ENCODE results near the gene RUNX1.

The RUNX1 gene

GRCh38 chr21:34921151-34921550, 128.0 kb downstream of the RUNX1 start:
- intact Hi-C loops (cut with DNase I) = no loop called here

GRCh38 chr21:34919406-34919805, 129.7 kb downstream of the RUNX1 start:
- intact Hi-C loops (cut with DNase I) = no loop called here
- DNase-seq = no peak

More at GRCh38 chr21:34921151-34921550, 128.0 kb downstream of the RUNX1 start:
- no peak for DNase-seq

GRCh38 chr21:34916446-34916845, 132.7 kb downstream of the RUNX1 start:
- no peak for DNase-seq
- intact Hi-C loops (cut with DNase I) = no loop called here

GRCh38 chr21:34915364-34915841, 133.7 kb downstream of the RUNX1 start:
- no peak for DNase-seq
- intact Hi-C loops (cut with DNase I) = no loop called here

- no peak for DNase-seq
- intact Hi-C loops (cut with DNase I) = no loop called here
Observed at GRCh38 chr21:34914239-34914638, 134.9 kb downstream of the RUNX1 start.

- no peak for DNase-seq
- intact Hi-C loops (cut with DNase I) = no loop called here
Observed at GRCh38 chr21:34913811-34914210, 135.3 kb downstream of the RUNX1 start.

- intact Hi-C loops (cut with DNase I) = no loop called here
- peak in 2 of 42 donors; percentile 11 to 20 for DNase-seq
Observed at GRCh38 chr21:34912022-34912945, 136.8 kb downstream of the RUNX1 start.

- DNase-seq = peak in 13 of 42 donors; percentile 11 to 46 (median 26)
- intact Hi-C loops (cut with DNase I) = no loop called here
Observed at GRCh38 chr21:34911360-34911759, 137.7 kb downstream of the RUNX1 start.

- intact Hi-C loops (cut with DNase I) = no loop called here
- DNase-seq = peak in 35 of 42 donors; percentile 17 to 78 (median 47)
Observed at GRCh38 chr21:34910396-34910795, 138.7 kb downstream of the RUNX1 start.

- intact Hi-C loops (cut with DNase I) = no loop called here
- DNase-seq = no peak
Observed at GRCh38 chr21:34909492-34910292, 139.4 kb downstream of the RUNX1 start.

- DNase-seq = peak in 10 of 42 donors; percentile 16 to 55 (median 30)
- intact Hi-C loops (cut with DNase I) = no loop called here
Observed at GRCh38 chr21:34908419-34909055, 140.6 kb downstream of the RUNX1 start.

GRCh38 chr21:34907461-34908418, 141.4 kb downstream of the RUNX1 start:
- intact Hi-C loops (cut with DNase I) = no loop called here

GRCh38 chr21:34906401-34906800, 142.7 kb downstream of the RUNX1 start:
- DNase-seq = no peak
- intact Hi-C loops (cut with DNase I) = no loop called here

More at GRCh38 chr21:34907461-34908418, 141.4 kb downstream of the RUNX1 start:
- no peak for DNase-seq

- intact Hi-C loops (cut with DNase I) = no loop called here
Observed at GRCh38 chr21:34905218-34905537, 143.9 kb downstream of the RUNX1 start.

GRCh38 chr21:34904526-34905217, 144.4 kb downstream of the RUNX1 start:
- intact Hi-C loops (cut with DNase I) = no loop called here

More at GRCh38 chr21:34905218-34905537, 143.9 kb downstream of the RUNX1 start:
- DNase-seq = no peak

GRCh38 chr21:34900376-34900775, 148.7 kb downstream of the RUNX1 start:
- intact Hi-C loops (cut with DNase I) = no loop called here
- DNase-seq = no peak

More at GRCh38 chr21:34904526-34905217, 144.4 kb downstream of the RUNX1 start:
- no peak for DNase-seq

- DNase-seq = no peak
- intact Hi-C loops (cut with DNase I) = no loop called here
Observed at GRCh38 chr21:34899760-34900159, 149.3 kb downstream of the RUNX1 start.

GRCh38 chr21:34899302-34899701, 149.8 kb downstream of the RUNX1 start:
- intact Hi-C loops (cut with DNase I) = no loop called here
- no peak for DNase-seq

Data from head of caudate nucleus (tissue), 42 donors.